AG09309 (cell line): Measurements from ENCODE around the gene SFSWAP.
A peak's percentile ranks its signal among the peaks of the same experiment; 100 is the strongest.

Experiments
- DNase-seq: peaks from one replicate; pipeline ENCODE4 v3.0.0-alpha.2; 2010; ENCODE audit warnings: low read depth
- H3K4me3 ChIP-seq: 2 replicates; pipeline ENCODE4 v1.5.1; 2011; ENCODE audit warnings: mild to moderate bottlenecking, low read depth, low read length, moderate library complexity; ENCODE audit not compliant: control insufficient read depth
- TF ChIP-seq, protein P1 (sequence below): IDR thresholded peaks from 2 replicates; pipeline ENCODE4 v1.5.1; 2011; ENCODE audit warnings: mild to moderate bottlenecking, low read depth, low read length, inconsistent platforms; ENCODE audit not compliant: insufficient read depth, control insufficient read depth; ENCODE audit errors: missing control alignments

The SFSWAP gene

DNA sequence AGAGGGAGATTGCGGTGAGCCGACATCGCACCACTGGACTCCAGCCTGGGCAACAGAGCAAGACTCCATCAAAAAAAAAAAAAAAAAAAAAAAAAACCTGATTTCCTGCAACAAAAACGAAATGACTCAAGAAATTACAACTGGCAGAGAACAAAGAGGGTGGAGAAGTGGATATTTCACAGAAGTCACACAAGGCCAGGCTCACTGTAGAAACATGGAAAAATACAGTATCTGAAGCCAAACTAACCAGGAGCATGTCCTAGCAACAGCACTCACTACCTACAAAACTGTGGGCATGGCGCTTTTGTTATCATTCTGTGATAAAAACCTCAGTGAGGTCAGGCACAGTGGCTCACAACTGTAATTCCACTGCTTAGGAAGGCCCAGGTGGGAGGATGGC is 105.6 kb downstream of the SFSWAP start:
- H3K4me3 ChIP-seq = no peak overlapping the region
- no peak for DNase-seq
- TF ChIP-seq, protein P1, sequence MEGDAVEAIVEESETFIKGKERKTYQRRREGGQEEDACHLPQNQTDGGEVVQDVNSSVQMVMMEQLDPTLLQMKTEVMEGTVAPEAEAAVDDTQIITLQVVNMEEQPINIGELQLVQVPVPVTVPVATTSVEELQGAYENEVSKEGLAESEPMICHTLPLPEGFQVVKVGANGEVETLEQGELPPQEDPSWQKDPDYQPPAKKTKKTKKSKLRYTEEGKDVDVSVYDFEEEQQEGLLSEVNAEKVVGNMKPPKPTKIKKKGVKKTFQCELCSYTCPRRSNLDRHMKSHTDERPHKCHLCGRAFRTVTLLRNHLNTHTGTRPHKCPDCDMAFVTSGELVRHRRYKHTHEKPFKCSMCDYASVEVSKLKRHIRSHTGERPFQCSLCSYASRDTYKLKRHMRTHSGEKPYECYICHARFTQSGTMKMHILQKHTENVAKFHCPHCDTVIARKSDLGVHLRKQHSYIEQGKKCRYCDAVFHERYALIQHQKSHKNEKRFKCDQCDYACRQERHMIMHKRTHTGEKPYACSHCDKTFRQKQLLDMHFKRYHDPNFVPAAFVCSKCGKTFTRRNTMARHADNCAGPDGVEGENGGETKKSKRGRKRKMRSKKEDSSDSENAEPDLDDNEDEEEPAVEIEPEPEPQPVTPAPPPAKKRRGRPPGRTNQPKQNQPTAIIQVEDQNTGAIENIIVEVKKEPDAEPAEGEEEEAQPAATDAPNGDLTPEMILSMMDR = no peak

DNA sequence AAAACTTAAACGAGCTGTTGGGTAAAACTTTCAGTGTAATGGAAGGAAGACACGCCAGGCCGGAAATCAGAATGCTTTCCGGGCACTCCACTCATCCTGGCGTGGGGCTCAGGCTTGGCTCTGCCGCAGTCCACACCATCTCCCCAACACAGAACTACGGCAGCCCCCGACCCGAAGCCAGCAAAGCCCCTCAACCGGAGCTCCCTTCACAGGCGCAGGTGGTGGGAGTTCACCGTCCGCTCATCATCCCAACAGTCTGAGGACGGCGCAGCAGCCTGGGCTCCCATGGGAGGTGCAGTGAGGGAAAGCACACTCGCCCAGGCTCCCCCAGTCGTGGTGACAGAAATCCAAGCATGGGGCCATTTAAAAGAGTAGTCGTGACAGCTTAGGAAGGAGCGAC is 106.4 kb downstream of the SFSWAP start:
- DNase-seq = no peak
- H3K4me3 ChIP-seq = no peak overlapping the region
- TF ChIP-seq, protein P1 = no peak

DNA sequence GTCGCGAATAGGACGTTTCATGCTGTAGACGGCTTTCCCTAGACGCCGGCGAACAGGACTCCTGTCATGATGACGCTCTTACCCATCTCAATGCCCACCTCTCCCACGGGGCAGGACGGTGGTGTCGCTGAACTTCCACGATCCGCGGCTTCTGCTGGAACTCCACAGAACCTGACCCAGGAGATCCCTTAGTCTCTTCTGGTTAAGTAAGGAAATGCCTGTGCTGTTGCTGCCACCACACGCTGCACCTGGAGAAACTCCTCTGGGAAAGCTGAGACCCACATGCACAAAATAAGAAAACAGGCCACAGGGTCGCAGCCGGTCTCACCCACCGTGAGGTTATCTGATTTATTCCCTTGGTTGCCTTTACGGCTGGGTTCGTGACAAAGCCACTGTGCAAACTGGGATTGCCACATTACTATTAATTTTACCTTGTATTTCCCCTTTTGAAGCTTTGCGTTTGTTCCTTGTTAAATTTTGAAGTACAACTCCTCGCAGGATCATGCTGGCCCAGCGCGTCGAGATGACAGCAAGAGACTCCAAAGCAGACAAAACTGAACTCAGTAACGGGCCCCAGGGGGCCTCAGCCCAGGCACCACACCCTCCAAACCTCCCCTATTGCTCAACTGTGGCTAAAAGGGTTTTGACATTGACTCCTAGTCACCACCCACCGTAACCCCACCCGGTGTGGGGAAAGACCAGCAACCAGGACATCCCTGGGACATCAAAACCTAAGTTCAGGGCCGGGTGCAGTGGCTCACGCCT is 108.1 kb downstream of the SFSWAP start:
- no peak for DNase-seq
- H3K4me3 ChIP-seq = no peak overlapping the region
- TF ChIP-seq, protein P1 = no peak

DNA sequence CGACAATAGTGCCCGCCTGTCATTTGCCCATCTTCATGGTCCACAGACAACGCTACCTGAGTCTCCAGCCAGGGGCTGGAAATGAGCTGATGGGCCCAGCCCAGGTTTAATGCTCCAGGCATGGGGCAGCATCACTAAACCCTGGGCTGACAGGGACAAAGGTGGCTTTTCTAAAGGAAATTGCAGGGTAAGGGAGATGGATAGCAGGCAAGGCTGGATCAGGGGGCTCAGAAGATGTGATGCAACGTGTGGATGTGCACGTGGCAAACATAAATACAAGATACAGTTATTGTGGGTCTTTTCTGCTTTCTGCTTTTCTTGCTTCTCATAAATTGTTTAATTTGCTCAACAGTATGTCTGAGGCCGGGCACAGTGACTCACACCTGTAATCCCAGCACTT is 113.6 kb downstream of the SFSWAP start:
- DNase-seq = no peak
- no peak overlapping the region for H3K4me3 ChIP-seq
- TF ChIP-seq, protein P1 = no peak

GRCh38 chr12:131825146-131825892 is 114.4 kb downstream of the SFSWAP start:
- TF ChIP-seq, protein P1 = no peak
- H3K4me3 ChIP-seq = peak overlapping the region; percentile 27
- DNase-seq = peak; percentile 47

GRCh38 chr12:131826097-131826928 is 115.4 kb downstream of the SFSWAP start:
- TF ChIP-seq, protein P1 = no peak
- no peak overlapping the region for H3K4me3 ChIP-seq
- no peak for DNase-seq
